ENCODE results near the gene SOWAHA. TPM values are rescaled to one million over a fixed set of nuclear protein-coding genes. Genes with fewer than 3 reads are reported as not detected.

SOWAHA gene
- total RNA-seq: under 1 TPM in 1 of 3 donors, not detected in 2; 0.05 TPM

DNA sequence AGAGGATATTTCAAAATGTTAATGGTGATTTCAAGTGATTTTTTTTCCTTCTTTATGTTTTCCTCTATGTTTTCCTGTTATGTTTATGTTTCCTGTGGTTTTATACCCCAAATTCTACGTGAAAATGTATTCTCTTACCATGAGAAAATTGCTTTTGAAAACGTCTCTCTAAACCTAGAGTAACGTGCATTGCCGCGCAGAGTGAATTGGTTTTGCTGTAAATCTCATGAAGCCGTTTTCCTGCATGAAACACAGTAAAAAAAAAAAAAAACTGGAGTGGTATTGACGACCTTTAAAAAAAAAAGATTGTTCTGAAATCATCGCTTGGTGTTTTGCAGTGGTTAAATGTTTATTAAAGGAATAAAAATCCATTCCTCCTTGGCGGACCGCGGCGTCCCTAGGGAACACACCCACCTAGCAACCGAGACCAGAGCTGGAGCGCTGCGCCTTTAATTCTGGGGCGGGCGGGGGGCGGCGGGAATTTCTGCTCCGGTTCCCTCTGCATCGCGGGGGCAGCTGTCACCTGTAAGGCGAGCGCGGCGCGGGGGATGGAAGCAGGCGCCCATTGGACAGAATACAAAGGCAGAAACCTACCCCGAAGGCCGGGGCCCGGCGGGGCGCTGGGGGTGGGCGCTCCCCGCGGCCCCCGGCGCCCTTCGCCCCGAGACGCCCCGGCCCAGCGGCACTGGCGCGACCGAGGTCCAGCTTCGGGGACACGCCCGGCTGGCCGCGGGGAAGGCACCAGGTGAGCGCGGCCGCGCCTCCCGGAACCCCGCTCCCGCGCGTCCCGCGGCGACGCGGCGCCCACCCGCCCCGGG is at the start of gene SOWAHA:
SOWAHA (plus strand) TSS at position 522 of the 818 bp plus-strand sequence. CDS start 320 bp downstream, outside the sequence.
- H3K9me3 Mint-ChIP-seq: no peaks in the 10 kb centered on the region
- peaks cover 49% of the 10 kb centered on the region for H3K27me3 Mint-ChIP-seq (ENCODE audit: low read depth)
- H3K4me1 Mint-ChIP-seq (ENCODE audit: low read depth): peaks cover 11% of the 10 kb centered on the region
- peak; percentile 27 to 29 for ATAC-seq
- DNase-seq: no peak
- peak within 1 kb of the TSS; percentile 70 for H3K4me3 Mint-ChIP-seq
- no peaks in the 10 kb centered on the region for H3K36me3 Mint-ChIP-seq (ENCODE audit: insufficient read depth)

- DNase-seq: no peak
- H3K4me3 Mint-ChIP-seq: no peak overlapping the region
- no peaks in the 10 kb centered on the region for H3K4me1 Mint-ChIP-seq (ENCODE audit: low read depth)
- H3K9me3 Mint-ChIP-seq: no peaks in the 10 kb centered on the region
- no peaks in the 10 kb centered on the region for H3K36me3 Mint-ChIP-seq (ENCODE audit: insufficient read depth)
- ATAC-seq: no peak
- H3K27me3 Mint-ChIP-seq (ENCODE audit: low read depth): no peaks in the 10 kb centered on the region
These were observed 49.1 kb upstream of the SOWAHA start for GRCh38 chr5:132764051-132764450.

DNA sequence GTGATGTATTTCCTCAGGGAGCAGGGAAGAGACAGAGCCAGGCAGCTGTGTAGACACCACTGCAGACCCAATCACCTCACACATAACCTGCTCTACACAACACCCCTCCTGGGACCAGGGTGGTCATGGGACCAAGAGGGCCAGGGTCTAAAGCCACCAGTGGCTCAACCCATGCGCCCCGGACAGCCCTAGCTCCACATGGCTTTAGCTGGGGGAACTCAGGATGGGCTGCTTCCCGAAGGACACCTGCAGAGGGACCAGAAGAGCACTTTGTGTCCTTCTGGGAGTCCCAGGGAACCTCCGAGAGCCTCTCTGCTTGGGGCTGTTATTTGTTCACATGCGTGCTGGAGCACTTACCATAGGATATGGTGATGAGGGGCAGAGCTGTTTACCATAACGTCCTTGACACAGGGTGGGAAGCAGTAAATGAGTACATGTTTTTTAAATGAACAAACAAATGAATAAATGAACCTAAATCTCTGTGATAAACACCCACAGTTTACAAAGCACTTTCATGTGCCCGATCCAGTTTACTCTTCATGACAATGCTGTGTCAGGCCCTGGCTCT is 48.3 kb upstream of the SOWAHA start:
- no peaks in the 10 kb centered on the region for H3K4me1 Mint-ChIP-seq (ENCODE audit: low read depth)
- no peaks in the 10 kb centered on the region for H3K27me3 Mint-ChIP-seq (ENCODE audit: low read depth)
- DNase-seq (no peak), ATAC-seq (no peak)
- no peaks in the 10 kb centered on the region for H3K9me3 Mint-ChIP-seq
- H3K36me3 Mint-ChIP-seq (ENCODE audit: insufficient read depth): no peaks in the 10 kb centered on the region
- no peak overlapping the region for H3K4me3 Mint-ChIP-seq

GRCh38 chr5:132765311-132766019 is 47.6 kb upstream of the SOWAHA start:
- ATAC-seq (no peak), DNase-seq (no peak)
- Mint-ChIP-seq H3K36me3 (ENCODE audit: insufficient read depth) (no peaks in the 10 kb centered on the region), H3K9me3 (no peaks in the 10 kb centered on the region), H3K4me1 (ENCODE audit: low read depth) (no peaks in the 10 kb centered on the region), H3K27me3 (ENCODE audit: low read depth) (no peaks in the 10 kb centered on the region), H3K4me3 (no peak overlapping the region)

DNA sequence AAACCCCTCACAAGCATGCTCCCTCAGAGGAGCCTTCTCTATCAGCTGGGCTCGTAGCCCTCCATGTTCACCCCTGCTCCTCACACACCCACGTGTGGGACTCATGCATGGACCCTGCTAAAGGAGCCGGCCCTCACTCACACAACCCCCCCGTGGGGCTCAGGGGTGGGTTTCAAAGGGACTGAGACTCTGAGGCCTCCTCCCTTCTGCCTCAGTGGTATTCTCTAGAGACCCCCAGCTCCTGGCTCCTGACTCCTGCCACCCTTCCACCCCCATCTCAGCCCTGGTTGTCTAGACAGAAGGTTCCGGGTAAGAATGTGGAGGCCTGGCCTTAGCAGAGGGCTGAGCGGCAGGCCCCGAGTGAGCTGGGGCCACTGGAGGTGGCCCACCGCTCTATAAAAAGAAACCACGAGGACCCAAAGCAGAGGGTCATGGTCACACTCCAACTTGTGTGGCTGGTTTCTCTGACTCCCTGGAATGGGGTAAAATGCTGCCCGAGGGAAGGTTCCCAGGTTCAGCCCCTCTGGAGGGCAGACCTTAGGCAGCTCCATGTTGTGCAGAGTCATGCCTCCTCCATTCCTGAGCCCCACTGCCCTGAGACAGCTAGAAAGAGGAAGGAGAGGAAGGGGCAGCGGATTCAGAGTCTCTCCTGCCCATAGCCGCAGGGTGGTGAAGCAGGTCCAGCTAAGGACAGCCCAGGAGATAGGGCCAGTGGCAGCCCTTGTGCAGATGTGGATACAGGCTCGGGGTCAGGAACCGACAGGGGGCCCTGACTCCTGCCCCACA is 46.9 kb upstream of the SOWAHA start:
- Mint-ChIP-seq H3K4me3 (no peak overlapping the region), H3K9me3 (no peaks in the 10 kb centered on the region)
- DNase-seq: no peak

DNA sequence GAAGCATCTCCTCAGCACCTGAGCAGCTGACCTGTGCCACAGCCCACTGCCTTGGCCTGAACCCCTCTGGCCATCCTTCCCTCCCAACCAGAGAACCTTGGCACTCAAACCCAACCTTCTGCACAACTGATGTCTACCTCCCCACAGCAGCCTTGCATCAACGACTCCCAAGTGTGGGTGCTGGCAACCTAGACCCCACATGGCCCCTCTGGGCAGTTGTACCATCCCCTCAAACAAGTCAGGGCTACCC is 46.4 kb upstream of the SOWAHA start:
- Mint-ChIP-seq H3K36me3 (ENCODE audit: insufficient read depth) (no peaks in the 10 kb centered on the region), H3K4me3 (no peak overlapping the region), H3K27me3 (ENCODE audit: low read depth) (no peaks in the 10 kb centered on the region), H3K4me1 (ENCODE audit: low read depth) (no peaks in the 10 kb centered on the region), H3K9me3 (no peaks in the 10 kb centered on the region)
- DNase-seq (no peak), ATAC-seq (no peak)

More for the DNA sequence above, 46.9 kb upstream of the SOWAHA start:
- ATAC-seq: no peak
- no peaks in the 10 kb centered on the region for H3K36me3 Mint-ChIP-seq (ENCODE audit: insufficient read depth)
- H3K4me1 Mint-ChIP-seq (ENCODE audit: low read depth): no peaks in the 10 kb centered on the region
- H3K27me3 Mint-ChIP-seq (ENCODE audit: low read depth): no peaks in the 10 kb centered on the region

DNA sequence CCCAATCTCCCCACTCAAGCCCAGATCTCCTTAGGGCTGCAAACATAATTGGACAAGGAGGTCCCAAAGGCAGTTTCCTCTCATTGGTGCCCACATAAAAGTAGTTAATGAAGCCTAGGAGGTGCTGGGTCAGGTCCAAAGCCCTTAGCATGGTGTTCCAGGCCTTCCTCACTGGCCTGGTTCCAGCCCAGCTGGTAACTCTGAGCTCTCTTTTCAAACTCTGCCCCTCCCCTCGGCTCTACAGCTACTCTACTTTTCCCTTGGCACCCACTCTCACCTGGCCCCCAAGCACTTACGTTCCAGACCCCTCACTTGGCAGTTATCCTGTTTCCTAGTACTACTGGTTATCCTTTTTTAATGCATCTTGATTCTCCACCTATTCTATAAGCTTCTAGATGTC is 46.0 kb upstream of the SOWAHA start:
- no peak overlapping the region for H3K4me3 Mint-ChIP-seq
- ATAC-seq: no peak
- DNase-seq: no peak
- H3K9me3 Mint-ChIP-seq: no peaks in the 10 kb centered on the region
- H3K36me3 Mint-ChIP-seq (ENCODE audit: insufficient read depth): no peaks in the 10 kb centered on the region
- H3K4me1 Mint-ChIP-seq (ENCODE audit: low read depth): no peaks in the 10 kb centered on the region
- no peaks in the 10 kb centered on the region for H3K27me3 Mint-ChIP-seq (ENCODE audit: low read depth)

GRCh38 chr5:132768485-132768868 is 44.6 kb upstream of the SOWAHA start:
- DNase-seq (no peak), ATAC-seq (no peak)
- Mint-ChIP-seq H3K4me1 (ENCODE audit: low read depth) (no peaks in the 10 kb centered on the region), H3K4me3 (no peak overlapping the region), H3K27me3 (ENCODE audit: low read depth) (no peaks in the 10 kb centered on the region), H3K36me3 (ENCODE audit: insufficient read depth) (no peaks in the 10 kb centered on the region), H3K9me3 (no peaks in the 10 kb centered on the region)

GRCh38 chr5:132770476-132771159 is 42.5 kb upstream of the SOWAHA start:
- H3K4me3 Mint-ChIP-seq: no peak overlapping the region
- no peaks in the 10 kb centered on the region for H3K36me3 Mint-ChIP-seq (ENCODE audit: insufficient read depth)
- DNase-seq (no peak), ATAC-seq (no peak)
- no peaks in the 10 kb centered on the region for H3K9me3 Mint-ChIP-seq
- H3K27me3 Mint-ChIP-seq (ENCODE audit: low read depth): no peaks in the 10 kb centered on the region
- peaks cover 2% of the 10 kb centered on the region for H3K4me1 Mint-ChIP-seq (ENCODE audit: low read depth)

DNA sequence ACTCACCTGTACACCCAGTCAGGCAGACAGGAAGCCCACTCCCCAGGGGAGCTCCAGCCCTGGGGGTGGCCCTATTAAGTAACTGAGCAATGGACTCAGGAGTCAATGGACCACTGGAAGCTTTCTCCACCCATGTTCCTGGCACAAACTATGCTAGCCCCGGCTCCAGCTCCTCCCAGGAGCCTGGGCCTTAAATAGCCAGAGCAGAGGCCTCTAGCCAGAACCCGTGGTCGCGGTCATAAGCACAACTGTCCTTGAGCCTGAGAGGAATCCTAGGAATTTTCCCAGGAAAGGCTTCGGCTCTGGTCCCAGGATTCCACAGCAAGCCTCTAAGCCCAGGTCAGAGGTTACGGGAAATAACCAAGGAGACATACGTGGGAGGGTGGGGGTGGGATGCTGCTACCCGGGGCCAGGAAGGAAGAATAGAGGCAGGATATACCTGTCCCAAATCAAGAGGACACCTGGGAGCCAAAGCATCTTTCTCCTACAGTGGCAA is 41.6 kb upstream of the SOWAHA start:
- Mint-ChIP-seq H3K9me3 (no peaks in the 10 kb centered on the region), H3K4me3 (no peak overlapping the region), H3K4me1 (ENCODE audit: low read depth) (peaks cover 9% of the 10 kb centered on the region), H3K36me3 (ENCODE audit: insufficient read depth) (no peaks in the 10 kb centered on the region), H3K27me3 (ENCODE audit: low read depth) (no peaks in the 10 kb centered on the region)
- no peak for DNase-seq
- no peak for ATAC-seq

GRCh38 chr5:132772291-132773070 is 40.6 kb upstream of the SOWAHA start:
- Mint-ChIP-seq H3K27me3 (ENCODE audit: low read depth) (no peaks in the 10 kb centered on the region), H3K4me1 (ENCODE audit: low read depth) (peaks cover 9% of the 10 kb centered on the region), H3K36me3 (ENCODE audit: insufficient read depth) (no peaks in the 10 kb centered on the region), H3K9me3 (no peaks in the 10 kb centered on the region), H3K4me3 (no peak overlapping the region)
- no peak for DNase-seq
- no peak for ATAC-seq

DNA sequence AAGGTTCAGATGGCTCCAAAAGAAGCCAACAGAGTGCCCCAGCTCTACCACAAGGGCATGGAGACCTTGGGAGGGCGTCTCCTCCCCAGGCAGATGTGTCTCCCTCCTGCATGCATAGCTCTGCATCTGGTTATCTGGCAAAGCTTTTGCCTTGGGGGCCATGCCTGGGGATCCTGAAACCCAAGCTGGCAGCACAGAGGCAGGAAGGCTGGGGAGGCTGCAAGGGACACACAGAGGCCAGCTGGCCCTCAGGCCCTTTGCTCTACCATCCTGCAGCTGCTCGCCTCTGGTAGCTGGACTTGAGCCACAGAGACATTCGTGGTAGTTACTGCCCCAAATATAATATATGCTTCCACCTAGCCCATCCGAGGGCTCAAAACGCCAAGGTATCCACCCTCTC is 40.0 kb upstream of the SOWAHA start:
- Mint-ChIP-seq H3K27me3 (ENCODE audit: low read depth) (peaks cover 1% of the 10 kb centered on the region), H3K4me1 (ENCODE audit: low read depth) (peaks cover 13% of the 10 kb centered on the region), H3K9me3 (no peaks in the 10 kb centered on the region), H3K36me3 (ENCODE audit: insufficient read depth) (no peaks in the 10 kb centered on the region), H3K4me3 (no peak overlapping the region)
- no peak for ATAC-seq
- DNase-seq: no peak

- no peaks in the 10 kb centered on the region for H3K9me3 Mint-ChIP-seq
- no peak for DNase-seq
- H3K4me3 Mint-ChIP-seq: no peak overlapping the region
These were observed 39.3 kb upstream of the SOWAHA start for GRCh38 chr5:132773601-132774355.

More at GRCh38 chr5:132773601-132774355, 39.3 kb upstream of the SOWAHA start:
- Mint-ChIP-seq H3K4me1 (ENCODE audit: low read depth) (peaks cover 17% of the 10 kb centered on the region), H3K27me3 (ENCODE audit: low read depth) (peaks cover 5% of the 10 kb centered on the region), H3K36me3 (ENCODE audit: insufficient read depth) (no peaks in the 10 kb centered on the region)
- ATAC-seq: no peak

Measured in activated T-cell treated with anti-CD3 and anti-CD28 coated beads, Interleukin-2, amount 50 U/mL, for 4 hours (primary cell).